ENCODE results near the gene ETS1. TPM values are rescaled to one million over a fixed set of nuclear protein-coding genes. Genes with fewer than 3 reads are reported as not detected.

The ETS1 gene
- total RNA-seq, 2 donors from 2014 or later, result 15.2 to 30.0 TPM

- H3K27ac ChIP-seq, result no peak overlapping the region
- intact Hi-C loops (cut with DNase I), result no loop called here
- H3K4me1 ChIP-seq (replicated peaks), result no peaks in the 10 kb centered on the region
- H3K9me3 ChIP-seq, result no peaks in the 10 kb centered on the region
- no peaks in the 10 kb centered on the region for H3K36me3 ChIP-seq
- WGBS, result 39% methylated on average over 10 of the region's 10 CpGs
- no peak overlapping the region for H3K4me3 ChIP-seq
- TF ChIP-seq POLR2AphosphoS5 (IDR thresholded peaks at IDR 0.05), result no peak
- TF ChIP-seq CTCF (IDR thresholded peaks at IDR 0.05), result no peak
- no peak for TF ChIP-seq POLR2A (IDR thresholded peaks at IDR 0.05)
- no peaks in the 10 kb centered on the region for H3K27me3 ChIP-seq (replicated peaks; ENCODE audit: insufficient read depth)
- DNase-seq (ENCODE audit: low spot score), result no peak
These were observed 33.5 kb downstream of the ETS1 start for GRCh38 chr11:128553662-128554362.

GRCh38 chr11:128552783-128553661 is 34.3 kb downstream of the ETS1 start:
- WGBS, result 73% methylated on average over 14 of the region's 14 CpGs
- intact Hi-C loops (cut with DNase I), result no loop called here
- no peaks in the 10 kb centered on the region for H3K27me3 ChIP-seq (replicated peaks; ENCODE audit: insufficient read depth)
- no peak overlapping the region for H3K4me3 ChIP-seq
- H3K36me3 ChIP-seq, result no peaks in the 10 kb centered on the region
- H3K4me1 ChIP-seq (replicated peaks), result no peaks in the 10 kb centered on the region
- H3K9me3 ChIP-seq, result no peaks in the 10 kb centered on the region
- TF ChIP-seq POLR2AphosphoS5 (IDR thresholded peaks at IDR 0.05) (no peak), CTCF (IDR thresholded peaks at IDR 0.05) (no peak), POLR2A (IDR thresholded peaks at IDR 0.05) (no peak)
- H3K27ac ChIP-seq, result no peak overlapping the region
- no peak for DNase-seq (ENCODE audit: low spot score)

- no peak for DNase-seq (ENCODE audit: low spot score)
- Histone ChIP-seq H3K27ac (no peak overlapping the region), H3K4me1 (replicated peaks) (no peaks in the 10 kb centered on the region), H3K4me3 (no peak overlapping the region), H3K36me3 (no peaks in the 10 kb centered on the region), H3K27me3 (replicated peaks; ENCODE audit: insufficient read depth) (no peaks in the 10 kb centered on the region), H3K9me3 (no peaks in the 10 kb centered on the region)
- intact Hi-C loops (cut with DNase I), result no loop called here
- WGBS, result 89% methylated on average over 9 of the region's 9 CpGs
- TF ChIP-seq CTCF (IDR thresholded peaks at IDR 0.05) (no peak), POLR2AphosphoS5 (IDR thresholded peaks at IDR 0.05) (no peak), POLR2A (IDR thresholded peaks at IDR 0.05) (no peak)
These were observed 35.6 kb downstream of the ETS1 start for GRCh38 chr11:128551611-128552335.

GRCh38 chr11:128551058-128551457 is 36.3 kb downstream of the ETS1 start:
- WGBS, result 86% methylated on average over 4 of the region's 4 CpGs
- DNase-seq (ENCODE audit: low spot score), result no peak
- Histone ChIP-seq H3K27me3 (replicated peaks; ENCODE audit: insufficient read depth) (no peaks in the 10 kb centered on the region), H3K4me3 (no peak overlapping the region), H3K9me3 (no peaks in the 10 kb centered on the region), H3K36me3 (no peaks in the 10 kb centered on the region), H3K4me1 (replicated peaks) (no peaks in the 10 kb centered on the region), H3K27ac (no peak overlapping the region)
- TF ChIP-seq POLR2A (IDR thresholded peaks at IDR 0.05) (no peak), POLR2AphosphoS5 (IDR thresholded peaks at IDR 0.05) (no peak), CTCF (IDR thresholded peaks at IDR 0.05) (no peak)
- intact Hi-C loops (cut with DNase I), result no loop called here

Measured in prostate gland (tissue), 2 donors.